Measurements from ENCODE around the gene AOX1.
"Not testable (repeated sequence)": the region's sequence is repeated elsewhere in the genome, so short reads cannot be mapped to it uniquely, and the experiment has no call there.

AOX1 gene

DNA sequence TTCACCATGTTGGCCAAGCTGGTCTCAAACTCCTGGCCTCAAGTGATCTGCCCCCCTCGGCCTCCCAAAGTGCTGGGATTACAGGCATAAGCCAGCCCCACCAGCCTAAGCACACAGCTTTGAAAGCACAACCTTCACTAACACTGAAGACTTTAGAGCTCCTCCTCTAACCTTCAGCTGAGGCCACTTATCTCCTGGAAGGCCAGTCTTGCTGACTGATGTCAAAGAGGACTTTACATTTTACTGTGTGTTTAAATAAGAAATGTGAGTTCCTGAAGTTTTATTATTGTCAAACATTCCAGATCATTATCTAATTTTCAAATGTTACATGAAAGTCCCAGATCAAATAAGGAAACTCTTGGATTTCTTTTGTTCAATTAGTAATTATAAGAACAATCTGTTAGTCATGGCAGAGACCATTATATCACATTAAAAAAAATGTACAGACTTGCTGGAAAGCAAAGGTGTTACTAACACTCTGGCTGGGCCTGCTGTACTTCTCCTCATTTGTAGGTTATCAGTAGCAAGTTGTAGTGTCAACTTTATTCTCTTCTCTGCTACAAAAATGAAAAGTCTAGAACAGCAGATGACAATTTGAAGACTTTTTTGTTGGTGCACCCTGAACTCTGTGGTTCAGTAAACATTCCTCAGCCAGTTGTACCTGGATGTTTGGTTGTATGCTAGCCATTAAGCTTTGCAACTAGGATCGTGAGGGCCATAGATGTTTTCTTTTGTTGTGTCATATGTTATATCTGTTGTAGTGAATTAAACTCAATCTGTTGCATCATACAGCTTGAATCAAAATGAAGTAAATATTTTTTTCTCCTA is 80.0 kb downstream of the AOX1 start:
- no peak for DNase-seq (ENCODE audit: low read depth, low spot score)

DNA sequence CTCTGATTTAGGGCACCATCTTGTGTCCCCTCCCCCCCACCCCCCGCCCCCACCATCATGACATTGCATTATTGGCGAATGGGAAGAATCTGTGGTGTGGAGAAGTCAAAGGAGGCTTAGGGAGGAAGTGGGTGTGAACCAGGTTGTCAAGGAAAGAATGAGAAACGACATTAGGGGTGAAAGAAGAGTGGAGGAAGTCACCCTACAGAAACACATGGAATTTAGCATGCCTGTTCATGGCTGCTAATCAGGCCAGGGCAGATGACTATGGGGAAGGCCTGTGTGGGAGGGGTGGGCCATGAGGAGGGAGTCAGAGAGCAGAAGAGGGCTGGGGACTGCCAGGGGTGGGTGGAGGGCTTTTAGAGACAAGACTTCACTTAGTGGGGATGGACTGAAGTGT is 81.6 kb downstream of the AOX1 start:
- DNase-seq (ENCODE audit: low read depth, low spot score): no peak

DNA sequence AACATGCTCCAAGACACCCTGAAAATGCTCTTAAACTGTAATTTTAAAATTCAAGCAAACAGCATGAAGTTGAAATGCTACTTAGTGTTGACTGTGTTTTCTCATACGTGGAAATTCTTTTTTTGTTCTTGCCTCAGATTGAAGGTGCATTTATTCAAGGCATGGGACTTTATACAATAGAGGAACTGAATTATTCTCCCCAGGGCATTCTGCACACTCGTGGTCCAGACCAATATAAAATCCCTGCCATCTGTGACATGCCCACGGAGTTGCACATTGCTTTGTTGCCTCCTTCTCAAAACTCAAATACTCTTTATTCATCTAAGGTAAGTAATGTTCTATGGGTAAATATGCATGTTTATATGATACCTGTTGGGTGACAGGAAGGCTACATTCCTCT is 82.7 kb downstream of the AOX1 start:
- no peak for DNase-seq (ENCODE audit: low read depth, low spot score)

DNA sequence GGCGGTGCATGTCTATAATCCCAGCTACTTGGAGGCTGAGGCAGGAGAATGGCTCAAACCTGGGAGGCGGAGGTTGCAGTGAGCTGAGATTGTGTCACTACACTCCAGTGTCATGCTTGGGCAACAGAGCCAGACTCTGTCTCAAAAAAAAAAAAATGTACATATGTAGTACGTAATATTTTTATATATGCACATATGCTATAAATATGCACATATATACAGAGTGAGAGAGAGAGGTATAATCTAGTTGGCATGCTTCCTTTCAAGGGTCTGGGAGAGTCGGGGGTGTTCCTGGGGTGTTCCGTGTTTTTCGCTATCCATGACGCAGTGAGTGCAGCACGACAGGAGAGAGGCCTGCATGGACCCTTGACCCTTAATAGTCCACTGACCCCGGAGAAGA is 83.5 kb downstream of the AOX1 start:
- DNase-seq (ENCODE audit: low read depth, low spot score): no peak

DNA sequence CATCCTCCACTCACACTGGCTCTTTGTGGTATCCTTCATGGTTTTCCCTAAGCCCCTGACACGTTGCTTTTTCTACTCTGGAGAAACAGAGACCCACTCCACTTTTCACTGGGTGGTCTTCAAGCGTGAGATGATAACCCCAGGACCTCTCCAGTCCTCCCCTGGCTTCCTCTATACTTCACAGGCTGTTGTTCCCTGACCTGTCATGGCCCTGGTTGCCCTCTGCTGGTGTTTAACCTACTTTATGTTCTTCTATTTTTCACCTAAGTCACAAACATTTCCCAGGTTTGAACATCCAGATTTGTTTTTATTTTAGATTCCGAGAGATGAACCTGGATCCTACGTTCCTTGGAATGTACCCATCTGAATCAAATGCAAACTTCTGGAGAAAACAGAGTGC is 84.5 kb downstream of the AOX1 start:
- DNase-seq (ENCODE audit: low read depth, low spot score): no peak

DNA sequence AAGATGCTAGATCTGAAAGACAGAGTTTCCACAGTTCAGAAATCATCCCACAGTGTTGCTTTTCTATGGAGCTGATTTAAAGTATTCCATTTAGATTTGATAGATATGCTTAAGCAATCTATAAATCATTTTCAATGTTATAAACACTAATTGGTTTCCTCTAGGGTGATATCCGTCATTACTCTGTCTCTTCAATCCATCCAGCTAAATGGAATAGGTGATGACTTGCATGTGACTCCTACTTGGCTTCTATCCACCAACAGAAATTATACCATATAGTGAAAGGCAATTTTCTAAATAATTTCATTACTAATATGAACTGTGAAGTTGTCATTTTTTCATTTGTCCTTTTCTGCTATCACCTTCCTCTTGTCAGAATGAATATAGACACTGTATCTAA is 84.9 kb downstream of the AOX1 start:
- DNase-seq (ENCODE audit: low read depth, low spot score): no peak

DNA sequence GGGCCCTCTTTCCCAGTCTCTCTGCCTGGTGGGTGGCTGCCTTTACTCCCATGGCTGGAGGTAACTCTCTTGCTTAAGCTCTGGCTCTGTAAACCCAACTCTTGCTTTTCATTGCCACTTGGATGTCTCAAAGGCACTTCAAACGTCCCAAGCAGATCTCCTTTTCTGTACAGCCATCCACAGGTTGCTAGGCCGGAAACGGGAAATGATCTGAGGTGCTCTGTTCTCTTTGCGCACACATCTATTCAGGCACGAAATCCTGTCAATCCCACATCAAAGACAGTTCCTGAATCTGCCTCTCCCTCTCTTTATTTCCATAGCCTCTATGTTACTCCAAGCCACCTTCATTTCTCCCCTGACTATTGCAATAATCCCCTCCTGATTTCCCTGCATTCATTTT is 87.4 kb downstream of the AOX1 start:
- no peak for DNase-seq (ENCODE audit: low read depth, low spot score)

DNA sequence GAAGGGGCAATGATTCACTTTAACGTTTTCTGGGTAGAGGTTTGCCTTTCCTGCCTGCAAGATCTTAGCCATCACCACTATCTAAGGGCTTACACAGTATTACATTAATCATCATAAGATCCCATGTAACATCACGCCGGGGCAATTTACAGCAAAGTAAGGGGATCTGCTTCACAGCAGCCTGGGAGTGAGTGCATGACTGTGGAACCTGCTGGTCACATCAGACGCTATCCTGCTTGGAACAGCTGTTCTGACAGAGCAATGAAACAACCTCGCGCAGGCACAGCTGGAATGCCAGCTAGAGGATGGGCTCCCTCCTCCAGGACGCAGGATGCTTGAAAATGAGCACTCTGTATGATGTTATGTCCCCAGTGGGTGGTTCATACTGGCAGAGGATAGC is 89.0 kb downstream of the AOX1 start:
- no peak for DNase-seq (ENCODE audit: low read depth, low spot score)

DNA sequence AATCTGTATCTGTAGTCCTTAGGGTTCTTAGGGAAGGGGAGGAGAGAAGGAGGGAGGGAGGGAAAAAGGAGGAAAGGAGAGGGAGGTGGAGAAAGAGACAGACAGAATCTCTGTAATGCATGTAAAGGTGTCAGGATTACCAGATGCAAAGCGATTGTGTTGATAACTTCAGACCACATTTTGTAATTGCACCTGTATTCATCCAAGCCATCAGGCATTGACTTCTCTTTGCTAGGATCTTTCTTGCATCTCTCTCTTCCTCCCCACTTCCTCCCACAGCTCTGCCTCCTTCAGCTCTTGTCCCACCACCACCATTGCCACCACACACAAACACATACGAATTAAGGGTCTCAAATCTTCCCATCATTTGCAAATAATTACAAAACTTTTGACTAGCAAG is 91.4 kb downstream of the AOX1 start:
- DNase-seq (ENCODE audit: low read depth, low spot score): no peak

DNA sequence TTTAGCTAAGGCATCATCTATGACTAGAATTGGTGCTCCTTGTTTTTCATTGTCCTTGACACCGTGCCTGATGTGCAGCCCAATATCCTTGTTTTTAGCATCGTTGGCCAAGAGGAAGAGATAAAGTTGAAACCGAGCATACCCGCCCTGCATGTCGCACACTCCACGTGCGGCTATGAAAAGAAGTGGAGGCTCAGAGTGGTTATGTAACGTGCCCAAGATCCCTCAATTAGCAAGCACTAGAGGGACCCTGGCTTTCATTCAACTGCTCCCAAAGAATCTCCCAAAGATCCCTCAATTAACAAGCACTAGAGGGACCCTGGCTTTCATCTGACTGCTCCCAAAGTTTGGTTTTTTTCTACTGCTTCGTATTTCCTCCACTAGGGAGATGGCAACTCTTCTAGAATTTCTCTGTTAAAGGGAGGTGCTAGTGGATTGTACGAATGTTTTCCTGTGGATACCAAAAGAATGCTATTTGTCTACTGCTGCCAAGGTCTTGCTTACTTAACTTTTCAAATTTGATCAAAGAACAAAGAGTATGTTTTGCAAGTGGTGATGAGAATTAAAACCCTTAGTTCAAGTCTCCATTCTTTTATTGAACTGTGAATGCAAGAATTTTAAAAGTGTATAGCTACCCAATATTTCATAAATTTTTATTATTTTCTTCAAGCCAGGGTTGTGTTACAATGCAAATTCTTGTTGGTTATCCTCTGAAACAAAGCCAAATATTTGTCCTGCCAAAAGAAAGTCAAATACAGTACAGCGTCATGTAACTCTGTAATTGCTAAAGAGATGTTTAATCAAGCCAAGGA is 92.1 kb downstream of the AOX1 start:
- no peak for DNase-seq (ENCODE audit: low read depth, low spot score)

DNA sequence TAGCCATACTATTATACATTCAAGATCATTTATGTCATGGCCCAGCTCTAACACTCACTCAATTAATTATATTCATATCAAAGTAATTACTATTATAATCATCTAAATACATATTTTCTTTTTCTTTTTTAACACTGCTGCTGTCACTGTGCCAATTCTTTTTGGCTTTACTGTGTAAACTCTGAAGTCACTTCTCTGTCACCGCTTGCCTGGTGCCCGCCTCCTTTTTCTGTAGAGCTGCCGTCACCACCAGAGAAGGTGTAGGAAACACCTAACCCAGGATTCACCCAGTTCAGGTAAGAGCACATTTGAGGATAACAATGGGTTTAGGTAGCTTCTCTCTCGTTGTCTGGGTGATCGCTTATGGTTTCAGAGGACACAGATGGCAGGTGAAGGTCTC is 93.3 kb downstream of the AOX1 start:
- no peak for DNase-seq (ENCODE audit: low read depth, low spot score)

DNA sequence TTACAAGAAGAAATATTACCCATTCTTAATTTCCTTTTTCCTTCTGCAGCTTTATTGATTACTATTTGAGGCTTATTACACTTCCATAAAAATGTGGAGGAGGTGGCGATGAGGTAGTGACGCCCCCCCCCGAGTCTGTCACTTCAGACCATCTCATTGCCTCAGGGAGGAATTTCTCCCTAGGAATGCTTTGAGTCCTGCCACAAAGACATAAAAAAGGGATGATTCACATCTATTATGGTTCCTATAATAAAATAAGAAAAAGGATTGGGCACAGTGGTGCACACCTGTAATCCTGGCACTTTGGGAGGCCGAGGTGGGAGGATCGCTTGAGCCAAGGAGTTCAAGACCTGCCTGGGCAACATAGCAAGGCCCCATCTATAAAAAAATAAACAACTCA is 93.7 kb downstream of the AOX1 start:
- DNase-seq (ENCODE audit: low read depth, low spot score): no peak

DNA sequence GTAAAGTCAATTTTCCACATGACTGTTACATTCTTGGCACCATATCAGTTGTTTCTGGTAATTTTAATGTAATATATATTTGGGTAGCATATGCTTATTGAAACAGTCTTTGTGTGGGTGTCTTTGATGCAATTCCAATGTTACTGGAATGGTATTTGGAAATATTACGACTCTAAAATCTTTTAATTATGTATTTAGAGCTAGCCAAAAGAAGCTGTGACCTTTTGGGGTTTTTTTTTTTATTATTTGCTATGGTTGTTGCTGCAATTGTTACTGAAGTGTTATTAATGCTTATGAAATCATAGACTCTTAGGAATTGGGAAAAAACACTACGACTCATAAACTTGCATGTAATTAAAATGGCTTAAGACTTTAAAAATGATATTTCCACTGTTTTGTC is 95.9 kb downstream of the AOX1 start:
- DNase-seq (ENCODE audit: low read depth, low spot score): no peak

DNA sequence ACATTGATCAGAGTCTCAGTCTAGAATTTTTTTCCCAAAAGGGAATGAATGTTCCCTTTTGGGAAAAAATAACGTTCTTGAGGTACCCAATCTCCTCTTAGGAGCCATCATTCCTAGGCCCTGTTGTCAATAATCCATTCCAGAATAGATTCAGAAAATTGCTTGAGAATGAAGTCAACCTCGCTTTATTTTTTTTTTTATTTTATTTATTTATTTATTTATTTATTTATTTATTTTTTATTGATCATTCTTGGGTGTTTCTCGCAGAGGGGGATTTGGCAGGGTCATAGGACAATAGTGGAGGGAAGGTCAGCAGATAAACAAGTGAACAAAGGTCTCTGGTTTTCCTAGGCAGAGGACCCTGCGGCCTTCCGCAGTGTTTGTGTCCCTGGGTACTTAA is 96.6 kb downstream of the AOX1 start:
- DNase-seq (ENCODE audit: low read depth, low spot score): not testable (repeated sequence)

DNA sequence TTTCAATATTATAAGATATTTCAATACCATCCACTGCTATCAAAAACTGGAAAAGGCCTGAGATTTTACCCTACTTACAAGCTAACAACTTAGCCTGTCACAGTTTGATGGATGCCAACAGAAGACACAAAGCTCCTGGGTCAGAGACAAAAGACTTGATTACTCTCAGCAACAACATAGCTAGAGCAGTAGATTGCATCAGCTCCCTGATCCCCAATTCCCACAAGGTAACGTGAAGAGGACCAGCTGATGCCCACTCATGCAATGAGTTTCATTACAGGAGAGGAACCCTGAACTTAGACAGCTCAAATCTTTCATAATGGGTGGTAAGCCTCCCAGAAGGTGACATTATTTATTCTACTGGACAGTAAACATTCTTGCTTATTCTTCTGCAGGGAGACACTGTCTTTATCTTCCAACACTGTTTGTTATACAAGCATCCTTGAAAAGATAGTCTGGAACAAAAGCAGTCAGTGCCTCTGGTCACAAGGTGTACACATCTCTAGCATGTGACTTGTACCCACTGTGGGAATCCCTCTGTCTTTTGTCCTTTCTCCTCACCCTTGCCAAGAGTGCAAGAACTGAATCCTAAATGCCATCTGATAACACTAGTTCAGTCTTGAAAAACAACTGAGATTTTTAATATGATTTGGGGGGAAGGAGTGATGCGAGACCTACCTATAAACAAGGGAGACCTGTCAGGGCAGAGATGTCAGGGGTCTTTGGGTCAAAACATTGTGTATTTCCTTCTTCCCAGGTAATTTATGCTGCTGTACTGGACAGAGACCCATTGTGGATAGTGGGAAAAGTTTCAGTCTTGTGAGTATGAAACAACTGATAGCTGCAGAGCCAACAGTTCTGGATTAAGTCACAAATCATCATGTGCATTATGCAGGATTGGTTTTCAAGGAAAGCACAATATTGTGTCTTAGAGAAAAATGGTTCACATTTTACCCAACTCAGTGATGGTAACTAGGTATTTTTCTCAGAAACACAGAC is 102.4 kb downstream of the AOX1 start:
- DNase-seq (ENCODE audit: low read depth, low spot score): no peak

DNA sequence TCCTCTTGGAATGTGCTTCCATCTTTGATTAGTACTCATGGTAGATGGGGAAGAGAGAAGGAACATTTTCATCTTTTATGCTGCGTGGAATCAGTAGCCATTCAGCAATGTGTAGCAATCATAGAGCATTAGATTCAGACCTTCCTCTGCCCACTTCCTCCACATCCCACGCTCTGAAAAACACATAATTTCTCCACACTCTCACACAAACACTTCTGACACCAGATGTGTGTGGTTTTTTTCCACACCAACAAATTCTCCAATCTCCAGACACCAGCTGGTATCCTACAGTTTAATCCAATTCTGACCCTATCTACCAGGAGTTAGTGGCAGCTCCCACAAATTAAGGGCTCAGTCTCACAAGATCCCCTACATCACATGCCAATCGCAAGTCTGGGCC is 103.3 kb downstream of the AOX1 start:
- DNase-seq (ENCODE audit: low read depth, low spot score): no peak

DNA sequence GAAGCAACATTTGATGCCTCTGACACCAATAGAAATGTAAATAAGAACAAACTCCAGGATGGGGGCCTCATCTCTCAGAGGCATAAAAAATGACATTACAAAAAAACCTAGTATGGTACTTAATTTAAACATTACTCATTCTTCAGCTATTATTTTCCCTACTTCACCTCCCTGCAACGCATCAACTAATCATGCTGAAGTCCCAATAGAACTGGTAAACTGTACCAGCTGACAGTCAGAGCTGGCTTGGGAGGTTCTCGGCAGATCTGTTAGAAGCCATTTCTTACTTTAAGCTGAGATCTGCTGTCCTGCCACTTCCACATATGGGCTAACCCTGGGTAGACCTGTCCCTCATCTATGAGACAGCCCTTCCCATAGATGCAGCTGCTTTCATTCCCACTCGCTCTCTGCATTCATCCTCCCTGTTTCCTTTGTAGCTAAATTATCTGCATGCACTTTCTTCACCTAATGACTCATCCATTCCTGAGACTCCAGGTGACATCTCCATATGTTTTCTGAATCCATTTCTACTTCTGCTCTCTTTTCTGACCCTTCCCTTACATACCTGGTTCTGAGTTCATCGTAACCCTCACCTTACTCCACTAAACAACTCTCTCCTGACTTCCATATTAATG is 108.1 kb downstream of the AOX1 start:
- no peak for DNase-seq (ENCODE audit: low read depth, low spot score)

DNA sequence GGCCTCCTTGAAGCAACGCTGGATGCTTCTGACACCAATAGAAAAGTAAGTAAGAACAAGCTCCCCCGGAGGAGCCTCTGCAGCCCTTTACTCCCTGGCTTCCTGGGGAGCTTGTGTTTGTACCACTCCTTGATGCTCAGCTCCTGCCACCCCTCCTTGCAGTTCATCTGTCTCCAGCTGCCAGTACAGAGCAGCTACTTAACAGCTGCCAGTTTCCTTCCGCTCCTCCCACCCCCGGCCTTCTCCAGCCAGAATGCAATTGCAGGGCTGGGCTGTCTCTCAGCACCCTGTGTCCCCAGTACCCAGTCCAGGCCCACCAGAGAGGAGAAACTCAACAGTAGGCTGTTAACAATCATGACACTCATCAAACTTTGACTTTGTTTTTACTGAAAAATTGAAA is 109.4 kb downstream of the AOX1 start:
- no peak for DNase-seq (ENCODE audit: low read depth, low spot score)

DNA sequence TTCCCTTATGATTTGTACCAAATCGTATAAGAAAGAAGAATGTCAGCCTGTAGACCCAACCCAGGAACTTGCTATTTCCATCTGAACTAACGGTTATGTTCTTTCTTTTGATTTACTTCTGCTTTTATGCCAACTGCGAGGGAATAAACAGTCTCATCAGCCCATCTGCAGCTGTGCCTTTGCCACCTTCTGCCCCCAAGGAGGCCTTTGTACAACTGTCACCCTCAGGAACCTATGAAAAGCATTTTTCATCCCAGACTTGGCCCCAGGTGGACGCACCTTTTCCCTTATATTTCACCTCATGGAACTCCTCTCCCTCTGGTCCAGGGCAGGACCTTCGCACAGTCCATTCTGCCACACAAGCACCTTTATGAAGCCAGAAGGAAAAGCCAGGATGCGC is 109.8 kb downstream of the AOX1 start:
- no peak for DNase-seq (ENCODE audit: low read depth, low spot score)

DNA sequence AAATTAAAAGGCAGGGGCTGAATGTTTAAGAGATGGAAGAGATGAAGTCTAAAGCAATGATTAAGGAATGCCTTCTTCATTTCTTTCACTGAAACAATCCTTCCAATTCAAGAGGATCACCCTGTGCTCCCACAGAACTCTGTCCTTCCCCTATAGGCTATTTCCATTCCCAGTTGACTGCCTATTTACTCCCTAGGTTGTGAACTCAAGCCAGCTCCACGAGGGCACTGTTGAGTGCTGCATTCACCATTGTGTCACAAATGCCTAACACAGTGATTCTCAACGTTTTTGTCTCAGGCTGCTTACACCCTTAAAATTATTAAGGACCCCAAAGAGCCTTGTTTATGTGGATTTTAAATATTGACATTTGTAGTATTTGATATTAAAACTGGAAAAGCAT is 112.4 kb downstream of the AOX1 start:
- DNase-seq (ENCODE audit: low read depth, low spot score): no peak

DNA sequence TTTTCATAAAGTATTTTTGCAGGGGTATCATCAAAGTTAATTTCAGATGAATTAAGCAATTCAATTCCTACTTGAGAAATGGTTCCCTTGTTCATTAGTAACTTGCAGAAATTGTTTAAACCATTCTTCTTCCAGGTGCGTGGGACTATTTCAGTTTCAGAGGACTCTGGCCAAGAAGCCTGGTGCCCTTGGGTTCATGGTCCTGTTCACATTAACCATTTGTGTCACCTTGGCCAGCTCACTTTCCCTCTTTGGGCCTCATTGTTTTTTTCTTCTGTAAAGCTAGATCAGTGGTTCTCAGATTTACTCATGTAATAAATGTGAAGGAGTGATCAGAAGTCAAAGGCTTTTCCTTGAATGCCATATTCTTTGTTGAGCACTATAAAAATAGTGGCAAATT is 113.5 kb downstream of the AOX1 start:
- no peak for DNase-seq (ENCODE audit: low read depth, low spot score)

DNA sequence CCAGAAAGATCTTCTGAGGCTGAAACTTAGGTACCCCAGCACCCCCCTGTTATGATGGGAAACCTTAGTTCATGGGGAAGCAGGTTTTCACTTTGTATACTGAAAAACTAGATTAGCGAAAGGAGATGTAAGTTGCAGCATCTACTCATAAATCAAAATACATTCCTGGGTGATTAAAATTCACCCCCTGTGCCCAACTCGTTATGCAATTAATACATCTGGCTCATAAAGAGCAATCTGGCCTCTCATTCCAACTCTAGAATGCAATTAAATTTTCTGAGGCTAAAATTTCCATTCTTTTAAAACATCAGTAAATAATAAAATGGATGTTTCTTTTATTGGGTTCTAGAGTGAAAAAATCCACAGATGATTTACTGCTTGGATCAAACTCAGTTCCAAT is 115.0 kb downstream of the AOX1 start:
- DNase-seq (ENCODE audit: low read depth, low spot score): no peak
